Measurements from ENCODE around the gene SMU1. TPM values are rescaled to one million over a fixed set of nuclear protein-coding genes. Genes with fewer than 3 reads are reported as not detected.
"Not testable (repeated sequence)": the region's sequence is repeated elsewhere in the genome, so short reads cannot be mapped to it uniquely, and the experiment has no call there.

Gene SMU1
- total RNA-seq, 1 donor, result 31.1 TPM

DNA sequence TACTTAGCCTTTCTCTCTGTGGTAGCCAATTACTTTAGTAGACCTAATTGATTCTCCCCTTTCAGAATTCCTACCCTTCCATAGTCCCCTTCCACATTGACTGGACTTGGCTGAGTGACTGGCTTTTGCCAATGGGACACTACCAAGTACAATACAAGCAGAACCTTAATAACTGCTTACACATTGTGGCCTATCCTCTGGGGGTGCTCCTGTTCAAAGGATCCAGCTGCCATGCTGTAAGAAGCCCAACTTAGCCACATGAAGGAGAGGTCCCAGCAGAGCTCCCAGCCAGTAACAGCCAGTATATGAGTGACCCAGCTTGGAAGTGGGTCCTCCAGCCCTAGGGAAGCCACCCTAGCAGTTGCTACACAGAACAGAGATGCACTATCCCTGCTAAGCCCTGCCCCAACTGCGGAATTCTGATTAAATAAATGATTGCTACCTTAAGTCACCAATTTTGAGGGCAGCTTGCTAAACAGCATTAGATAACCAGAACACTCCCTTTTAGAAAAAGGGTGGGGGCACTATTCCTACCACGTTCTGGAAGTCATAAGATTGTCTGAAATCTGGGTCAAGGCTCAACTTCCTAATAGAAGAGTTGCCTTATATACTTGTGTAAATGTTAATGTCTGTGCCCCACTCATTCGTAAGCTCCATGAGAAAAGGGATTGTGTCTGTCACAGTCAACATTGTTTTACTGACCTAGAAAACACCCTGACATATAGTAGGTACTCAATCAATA, 64.0 kb downstream of the SMU1 start:
- Histone ChIP-seq H3K36me3 (ENCODE audit: insufficient read depth, low read length) (no peaks in the 10 kb centered on the region), H3K4me3 (ENCODE audit: insufficient read depth, low read length) (no peak overlapping the region), H4K20me1 (ENCODE audit: insufficient read depth, low read length) (no peaks in the 10 kb centered on the region), H3K27ac (ENCODE audit: low read depth, low read length) (no peak overlapping the region), H2AFZ (ENCODE audit: low read length) (no peak overlapping the region), H3K4me1 (ENCODE audit: insufficient read depth, low read length) (no peaks in the 10 kb centered on the region), H3K27me3 (ENCODE audit: insufficient read depth, low read length) (no peaks in the 10 kb centered on the region), H3K79me2 (ENCODE audit: insufficient read depth, low read length) (peaks cover 23% of the 10 kb centered on the region), H3K4me2 (ENCODE audit: insufficient read depth, low read length) (no peak overlapping the region), H3K9me3 (ENCODE audit: low read depth, low read length) (no peaks in the 10 kb centered on the region)
- no peak for DNase-seq (ENCODE audit: insufficient read length, low spot score, missing footprints)
- TF ChIP-seq, protein P1, sequence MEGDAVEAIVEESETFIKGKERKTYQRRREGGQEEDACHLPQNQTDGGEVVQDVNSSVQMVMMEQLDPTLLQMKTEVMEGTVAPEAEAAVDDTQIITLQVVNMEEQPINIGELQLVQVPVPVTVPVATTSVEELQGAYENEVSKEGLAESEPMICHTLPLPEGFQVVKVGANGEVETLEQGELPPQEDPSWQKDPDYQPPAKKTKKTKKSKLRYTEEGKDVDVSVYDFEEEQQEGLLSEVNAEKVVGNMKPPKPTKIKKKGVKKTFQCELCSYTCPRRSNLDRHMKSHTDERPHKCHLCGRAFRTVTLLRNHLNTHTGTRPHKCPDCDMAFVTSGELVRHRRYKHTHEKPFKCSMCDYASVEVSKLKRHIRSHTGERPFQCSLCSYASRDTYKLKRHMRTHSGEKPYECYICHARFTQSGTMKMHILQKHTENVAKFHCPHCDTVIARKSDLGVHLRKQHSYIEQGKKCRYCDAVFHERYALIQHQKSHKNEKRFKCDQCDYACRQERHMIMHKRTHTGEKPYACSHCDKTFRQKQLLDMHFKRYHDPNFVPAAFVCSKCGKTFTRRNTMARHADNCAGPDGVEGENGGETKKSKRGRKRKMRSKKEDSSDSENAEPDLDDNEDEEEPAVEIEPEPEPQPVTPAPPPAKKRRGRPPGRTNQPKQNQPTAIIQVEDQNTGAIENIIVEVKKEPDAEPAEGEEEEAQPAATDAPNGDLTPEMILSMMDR (IDR thresholded peaks at IDR 0.05; ENCODE audit: extremely low read depth, low read depth, low read length), result no peak

DNA sequence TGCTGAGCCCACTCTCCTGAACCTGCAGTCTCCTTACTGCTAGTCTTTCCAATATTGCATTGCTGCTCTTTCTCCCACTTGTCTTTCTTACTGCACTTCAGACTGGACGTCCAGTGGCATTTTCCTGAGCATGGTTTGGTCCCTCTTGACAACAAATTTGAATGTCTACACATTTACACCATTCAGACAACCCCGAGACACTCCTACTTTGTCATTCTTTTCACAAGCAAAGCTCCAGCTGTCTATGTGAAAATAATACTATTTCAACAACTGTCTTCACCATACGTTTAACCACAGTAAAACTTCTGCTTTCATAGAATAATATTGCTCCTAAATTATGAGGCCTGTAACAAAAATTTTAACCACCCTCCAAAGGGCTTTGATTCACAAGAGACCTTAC, 64.6 kb downstream of the SMU1 start:
- H3K4me3 ChIP-seq (ENCODE audit: insufficient read depth, low read length), result no peak overlapping the region

DNA sequence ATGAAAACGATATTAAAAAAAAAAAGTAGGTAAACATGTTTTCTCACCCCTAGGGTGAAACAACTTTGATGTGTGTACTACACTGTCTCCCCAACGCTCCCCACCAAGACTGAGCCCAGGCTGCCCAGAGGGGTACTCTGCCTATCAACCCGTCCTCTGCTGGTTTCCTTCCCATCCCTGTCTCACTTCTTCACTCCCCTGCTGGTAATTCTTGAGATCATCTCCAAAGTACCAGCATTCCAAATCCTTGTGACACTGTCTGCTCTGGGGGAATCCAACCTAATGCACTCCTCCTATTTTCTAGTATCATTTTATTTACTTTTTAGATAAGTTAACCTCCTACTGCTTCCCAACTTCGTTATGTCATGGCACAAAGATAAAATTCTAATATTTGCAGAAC, 68.7 kb downstream of the SMU1 start:
- no peak for DNase-seq (ENCODE audit: insufficient read length, low spot score, missing footprints)
- Histone ChIP-seq H3K27ac (ENCODE audit: low read depth, low read length) (no peak overlapping the region), H3K4me1 (ENCODE audit: insufficient read depth, low read length) (no peaks in the 10 kb centered on the region), H4K20me1 (ENCODE audit: insufficient read depth, low read length) (no peaks in the 10 kb centered on the region), H2AFZ (ENCODE audit: low read length) (no peak overlapping the region), H3K4me2 (ENCODE audit: insufficient read depth, low read length) (no peak overlapping the region), H3K4me3 (ENCODE audit: insufficient read depth, low read length) (no peak overlapping the region), H3K9me3 (ENCODE audit: low read depth, low read length) (no peaks in the 10 kb centered on the region), H3K79me2 (ENCODE audit: insufficient read depth, low read length) (peaks cover 13% of the 10 kb centered on the region), H3K27me3 (ENCODE audit: insufficient read depth, low read length) (no peaks in the 10 kb centered on the region), H3K36me3 (ENCODE audit: insufficient read depth, low read length) (no peaks in the 10 kb centered on the region)
- TF ChIP-seq, protein P1 (IDR thresholded peaks at IDR 0.05; ENCODE audit: extremely low read depth, low read depth, low read length), result no peak

More for the DNA sequence above, 64.6 kb downstream of the SMU1 start:
- Histone ChIP-seq H4K20me1 (ENCODE audit: insufficient read depth, low read length) (no peaks in the 10 kb centered on the region), H3K4me1 (ENCODE audit: insufficient read depth, low read length) (no peaks in the 10 kb centered on the region), H3K79me2 (ENCODE audit: insufficient read depth, low read length) (peaks cover 20% of the 10 kb centered on the region), H3K9me3 (ENCODE audit: low read depth, low read length) (no peaks in the 10 kb centered on the region), H3K27me3 (ENCODE audit: insufficient read depth, low read length) (no peaks in the 10 kb centered on the region), H3K36me3 (ENCODE audit: insufficient read depth, low read length) (no peaks in the 10 kb centered on the region), H2AFZ (ENCODE audit: low read length) (no peak overlapping the region), H3K4me2 (ENCODE audit: insufficient read depth, low read length) (no peak overlapping the region), H3K27ac (ENCODE audit: low read depth, low read length) (no peak overlapping the region)
- no peak for DNase-seq (ENCODE audit: insufficient read length, low spot score, missing footprints)
- TF ChIP-seq, protein P1 (IDR thresholded peaks at IDR 0.05; ENCODE audit: extremely low read depth, low read depth, low read length), result no peak

DNA sequence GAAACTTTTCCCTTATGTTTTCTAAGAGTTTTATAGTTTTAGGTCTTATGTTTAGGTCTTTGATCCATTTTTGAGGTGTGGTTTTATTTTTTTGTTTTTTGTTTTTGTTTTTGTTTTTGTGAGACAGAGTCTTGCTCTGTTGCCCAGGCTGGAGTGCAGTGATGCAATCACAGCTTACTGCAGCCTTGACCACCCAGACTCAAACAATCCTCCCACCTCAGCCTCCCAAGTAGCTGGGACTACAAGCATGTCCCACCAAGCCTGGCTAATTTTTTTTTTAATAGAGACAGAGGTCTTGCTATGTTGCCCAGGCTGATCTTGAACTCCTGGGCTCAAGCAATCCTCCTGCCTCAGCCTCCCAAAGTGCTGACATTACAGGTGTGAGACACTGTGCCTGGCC, 71.1 kb downstream of the SMU1 start:
- H3K27ac ChIP-seq (ENCODE audit: low read depth, low read length); H3K27me3 ChIP-seq (ENCODE audit: insufficient read depth, low read length); DNase-seq (ENCODE audit: insufficient read length, low spot score, missing footprints); H3K36me3 ChIP-seq (ENCODE audit: insufficient read depth, low read length); H3K4me3 ChIP-seq (ENCODE audit: insufficient read depth, low read length); H3K4me1 ChIP-seq (ENCODE audit: insufficient read depth, low read length); H3K9me3 ChIP-seq (ENCODE audit: low read depth, low read length); H2AFZ ChIP-seq (ENCODE audit: low read length); H4K20me1 ChIP-seq (ENCODE audit: insufficient read depth, low read length); H3K4me2 ChIP-seq (ENCODE audit: insufficient read depth, low read length): not testable (repeated sequence)
- peaks cover 11% of the 10 kb centered on the region for H3K79me2 ChIP-seq (ENCODE audit: insufficient read depth, low read length)

DNA sequence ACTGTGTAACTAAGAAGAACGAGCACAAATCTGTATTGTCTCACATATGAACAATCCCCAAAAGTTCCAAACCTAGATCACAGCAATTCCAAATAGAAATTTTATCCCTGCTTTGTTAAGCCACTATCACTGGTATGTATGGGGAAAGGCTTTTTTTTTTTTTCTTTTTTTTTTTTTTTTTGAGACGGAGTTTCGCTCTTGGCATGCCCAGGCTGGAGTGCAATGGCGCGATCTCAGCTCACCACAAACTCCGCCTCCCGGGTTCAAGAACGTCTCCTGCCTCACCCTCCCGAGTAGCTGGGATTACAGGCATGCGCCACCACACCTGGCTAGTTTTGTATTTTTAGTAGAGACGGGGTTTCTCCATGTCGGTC, 75.8 kb downstream of the SMU1 start:
- H4K20me1 ChIP-seq (ENCODE audit: insufficient read depth, low read length); H3K27me3 ChIP-seq (ENCODE audit: insufficient read depth, low read length); H3K4me1 ChIP-seq (ENCODE audit: insufficient read depth, low read length); H3K9me3 ChIP-seq (ENCODE audit: low read depth, low read length): not testable (repeated sequence)
- Histone ChIP-seq H3K4me2 (ENCODE audit: insufficient read depth, low read length) (peak overlapping the region; percentile 98), H3K79me2 (ENCODE audit: insufficient read depth, low read length) (peaks cover 49% of the 10 kb centered on the region), H3K36me3 (ENCODE audit: insufficient read depth, low read length) (peaks cover 15% of the 10 kb centered on the region), H3K27ac (ENCODE audit: low read depth, low read length) (peak overlapping the region; percentile 97), H2AFZ (ENCODE audit: low read length) (peak overlapping the region; percentile 94), H3K4me3 (ENCODE audit: insufficient read depth, low read length) (peak overlapping the region; percentile 98)
- DNase-seq (ENCODE audit: insufficient read length, low spot score, missing footprints), result peak; percentile 82
